GM21576 (cell line): ENCODE measurements around the gene NLRP12.
"Not testable (repeated sequence)": the region's sequence is repeated elsewhere in the genome, so short reads cannot be mapped to it uniquely, and the experiment has no call there.

Experiments used
- ATAC-seq: cut with Tn5 transposase; IDR thresholded peaks from one replicate; pipeline ENCODE4 v1.9.1; 2021; ENCODE audit warnings: mild to moderate bottlenecking, moderate library complexity; ENCODE audit not compliant: unreplicated experiment

Gene NLRP12

DNA sequence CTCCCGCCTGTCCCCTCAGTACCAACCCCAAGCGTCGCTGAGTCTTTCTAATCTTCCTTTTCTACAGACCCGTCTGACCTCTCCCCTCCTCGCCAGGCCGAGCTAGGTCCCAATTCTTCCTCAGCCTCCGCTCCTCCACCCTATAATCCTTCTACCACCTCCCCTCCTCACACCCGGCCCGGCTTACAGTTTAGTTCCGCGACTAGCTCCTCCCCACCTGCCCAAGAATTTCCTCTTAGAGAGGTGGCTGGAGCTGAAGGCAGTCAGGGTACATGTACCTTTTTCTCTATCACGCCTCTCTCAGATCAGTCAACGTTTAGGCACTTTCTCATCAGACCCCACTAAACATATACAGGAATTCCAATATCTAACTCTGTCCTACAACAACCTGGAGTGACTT, 8.7 kb upstream of the NLRP12 start:
- ATAC-seq: not testable (repeated sequence)

DNA sequence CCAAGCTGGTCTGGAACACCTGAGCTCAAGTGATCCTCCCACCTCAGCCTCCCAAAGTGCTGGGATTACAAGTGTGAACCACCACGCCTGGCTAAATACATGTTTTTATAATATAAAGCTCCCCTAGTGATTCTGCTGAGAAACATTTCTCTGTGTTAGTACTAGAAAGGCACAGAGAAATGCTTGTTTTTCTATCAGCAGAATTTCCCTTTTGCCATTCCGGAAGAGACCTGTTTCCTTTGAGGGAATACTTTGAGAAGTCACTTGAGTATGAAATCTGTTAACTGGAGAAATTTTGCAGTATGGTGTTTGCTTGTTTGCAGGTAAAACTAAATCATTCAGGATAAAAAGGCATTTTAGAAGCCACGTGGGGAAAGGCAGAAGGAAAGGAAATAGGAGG, 4.4 kb upstream of the NLRP12 start:
- no peak for ATAC-seq

DNA sequence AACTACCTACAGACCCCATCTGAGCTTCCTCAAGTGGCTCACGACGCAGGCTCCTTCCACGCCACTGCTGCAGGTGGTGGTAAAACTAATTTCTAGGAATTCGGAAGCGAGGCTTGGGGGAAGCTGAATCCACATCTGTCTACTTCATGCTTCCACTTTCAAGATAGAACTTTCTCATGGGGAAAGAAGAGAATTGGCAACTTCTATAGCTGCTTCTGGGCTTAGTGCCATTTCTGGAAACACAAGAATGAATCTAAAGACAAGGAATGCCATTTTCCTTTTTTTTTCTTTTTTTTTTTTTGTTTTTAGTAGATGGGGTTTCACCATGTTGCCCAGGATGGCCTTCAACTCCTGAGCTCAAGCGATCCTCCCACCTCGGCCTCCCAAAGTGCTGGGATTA, 2.8 kb upstream of the NLRP12 start:
- no peak for ATAC-seq

DNA sequence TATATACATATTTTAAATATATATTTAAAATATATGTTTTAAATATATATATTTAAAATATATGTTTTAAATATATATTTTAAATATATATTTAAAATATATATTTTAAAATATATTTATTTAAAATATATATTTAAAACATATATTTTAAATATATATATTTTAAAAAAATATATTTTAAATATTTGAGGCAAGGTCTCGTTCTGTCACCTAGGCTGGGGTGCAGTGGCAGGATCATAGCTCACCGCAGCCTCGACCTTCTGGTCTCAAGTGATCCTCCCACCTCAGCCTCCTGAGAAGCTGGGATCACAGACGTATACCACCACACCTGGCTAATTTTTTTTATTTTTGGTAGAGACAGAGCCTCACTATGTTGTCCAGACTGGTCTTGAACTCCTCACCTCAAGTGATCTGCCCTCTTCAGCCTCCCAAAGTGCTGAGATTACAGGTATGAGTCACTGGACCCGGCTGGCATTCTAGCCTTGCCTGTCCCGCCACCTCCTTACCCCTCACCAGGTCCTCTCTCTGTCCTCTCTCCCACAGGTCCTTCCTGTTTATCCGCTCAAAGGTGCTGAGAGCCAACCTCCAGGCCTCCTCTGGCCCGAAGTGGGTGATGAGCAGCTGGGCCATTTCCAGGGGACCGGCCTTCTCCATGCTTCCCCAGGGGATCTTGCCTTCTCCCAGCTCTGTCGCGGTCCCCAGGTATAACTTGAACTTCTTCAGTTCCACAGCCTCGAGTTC, 564 bp downstream of the NLRP12 start:
- no peak for ATAC-seq

DNA sequence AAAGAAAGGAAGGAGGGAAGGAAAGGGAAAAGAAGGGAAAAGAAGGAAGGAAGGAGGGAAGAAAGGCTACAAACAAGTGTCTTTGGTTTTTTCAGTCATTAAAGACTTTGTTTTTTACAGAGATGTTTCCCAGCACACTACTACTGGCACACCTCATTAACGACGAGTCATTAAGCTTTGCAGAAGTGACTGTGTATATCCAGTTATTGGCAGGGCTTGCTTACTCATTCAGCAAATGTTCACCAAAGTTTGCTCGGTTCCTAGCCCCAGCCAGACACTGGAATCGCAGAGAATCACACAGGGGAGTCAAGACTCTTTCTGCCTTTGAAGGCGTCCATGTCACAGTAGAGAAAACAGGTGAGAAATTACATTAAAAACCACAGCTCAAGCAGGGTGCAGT, 4.3 kb downstream of the NLRP12 start:
- ATAC-seq: no peak

DNA sequence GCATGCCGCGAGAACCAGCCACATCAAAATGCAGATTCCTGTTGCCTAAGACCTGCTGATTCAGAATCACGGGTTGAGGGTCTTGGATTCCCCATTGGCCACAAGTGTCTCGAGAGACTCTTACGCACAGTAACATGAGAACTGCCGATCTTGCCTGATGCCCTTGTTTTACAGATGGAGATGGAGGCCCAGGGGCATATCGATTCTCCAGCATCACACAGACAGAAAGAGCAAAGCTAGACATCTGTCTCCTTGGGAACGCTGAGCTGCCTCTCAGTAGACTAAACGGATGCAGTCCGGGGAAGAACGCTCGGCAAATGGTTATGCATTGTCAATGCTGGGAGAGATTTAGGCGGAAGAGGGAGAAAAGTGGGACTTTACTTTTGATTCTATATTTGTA, 5.4 kb downstream of the NLRP12 start:
- no peak for ATAC-seq

DNA sequence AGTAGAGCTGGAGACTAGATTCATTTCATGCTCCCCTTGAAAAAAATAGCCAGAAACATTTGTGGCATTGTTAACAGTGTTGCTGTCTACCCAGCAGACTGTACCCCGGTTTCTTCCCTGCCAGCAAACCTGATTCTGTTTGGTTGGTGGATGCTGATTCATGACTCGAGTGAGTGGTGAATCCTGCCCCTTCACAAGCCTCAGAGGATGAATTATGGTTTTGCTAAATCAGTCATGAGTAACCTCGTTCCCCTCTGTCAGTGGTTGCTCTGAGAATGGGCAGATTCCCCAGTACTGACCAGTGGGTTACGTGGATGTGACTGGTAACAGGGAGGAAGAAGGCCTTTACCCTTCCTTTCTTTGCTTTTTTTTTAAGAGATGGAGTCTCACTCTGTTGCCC, 10.1 kb downstream of the NLRP12 start:
- ATAC-seq: no peak

DNA sequence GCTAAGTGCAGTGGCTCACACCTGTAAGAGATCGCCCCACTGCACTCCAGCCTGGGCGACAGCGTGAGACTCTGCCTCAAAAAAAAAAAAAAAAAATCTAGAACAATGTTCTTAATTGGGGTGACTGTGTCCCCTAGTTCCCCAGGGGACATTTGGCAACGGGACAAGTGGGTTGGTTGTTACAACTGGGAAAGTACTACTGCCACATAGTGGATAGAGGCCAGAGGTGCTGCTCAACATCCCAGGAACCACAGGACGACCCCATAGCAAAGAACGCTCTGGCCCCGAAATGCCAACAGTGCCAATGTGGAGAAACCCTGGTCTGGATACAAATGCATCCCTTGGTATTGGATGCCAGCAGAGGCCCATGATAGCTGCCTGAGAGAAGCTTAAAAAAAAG, 11.8 kb downstream of the NLRP12 start:
- ATAC-seq: no peak

DNA sequence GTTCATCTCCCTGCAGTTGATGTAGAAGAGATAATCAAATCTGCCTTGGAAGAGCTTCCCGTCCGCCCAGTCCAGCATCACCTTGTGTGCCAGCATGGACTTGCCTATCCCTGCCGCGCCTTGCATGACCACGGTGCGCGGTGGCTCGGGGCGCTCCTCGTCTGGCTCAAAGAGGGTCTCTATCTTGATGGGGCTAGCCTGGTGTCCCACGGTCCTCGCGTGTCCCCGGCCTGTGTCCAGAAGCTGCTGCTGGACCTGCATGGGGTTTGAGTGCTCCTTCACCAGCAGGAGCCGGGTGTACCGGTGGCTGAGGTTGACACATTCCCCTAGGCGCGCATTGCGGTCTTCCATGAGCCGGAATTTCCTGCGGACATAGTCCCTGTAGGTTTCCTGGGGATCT, 13.2 kb downstream of the NLRP12 start:
- ATAC-seq: no peak

DNA sequence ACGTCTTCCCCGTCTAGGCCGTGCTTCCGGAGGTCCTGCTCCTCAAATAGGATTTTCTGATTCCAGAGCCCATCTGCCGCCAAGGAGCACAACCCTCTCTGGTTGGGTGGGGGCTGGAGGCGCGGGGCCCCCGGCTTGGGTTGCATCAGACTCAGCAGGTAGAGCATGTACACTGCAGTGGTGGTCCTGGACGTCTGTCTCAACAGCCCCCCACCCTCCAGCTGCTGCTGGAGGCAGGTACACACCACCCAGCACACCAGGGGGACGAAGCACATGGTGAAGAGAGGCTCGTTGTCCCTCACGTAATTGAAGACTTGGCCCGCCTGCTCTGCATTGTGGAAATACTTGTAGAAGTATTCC, 13.9 kb downstream of the NLRP12 start:
- no peak for ATAC-seq

DNA sequence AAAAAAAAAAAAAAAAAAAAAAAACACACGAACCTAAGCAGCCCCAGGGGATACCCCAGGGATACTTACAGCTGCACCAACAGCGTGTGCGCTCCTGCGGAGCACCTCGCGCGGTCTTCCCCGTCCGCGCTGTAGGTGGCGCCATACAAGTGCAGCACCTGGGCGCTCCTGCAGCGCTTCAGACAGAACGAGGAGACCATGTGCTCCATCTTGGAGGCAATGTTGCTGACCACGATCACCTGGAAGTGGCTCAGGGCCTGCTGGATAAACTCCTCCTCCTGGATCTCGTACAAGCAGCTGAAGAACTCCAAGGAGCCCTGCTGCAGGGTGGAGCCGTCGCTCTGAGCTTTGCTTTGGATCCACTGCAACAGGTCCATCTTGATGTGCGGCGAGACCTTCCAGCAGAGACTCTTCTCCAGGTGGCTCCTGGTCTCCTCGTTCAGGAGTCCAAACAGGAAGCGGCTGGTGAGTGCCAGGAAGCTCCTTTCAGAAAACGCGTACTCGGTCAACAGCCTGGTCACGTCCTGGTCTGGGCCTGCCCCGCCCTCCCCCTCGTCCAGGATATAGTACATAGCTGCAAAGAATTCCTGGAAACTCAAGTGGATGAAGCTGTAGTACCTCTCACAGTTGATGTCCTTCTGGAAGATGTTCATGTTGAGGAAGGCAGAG, 14.5 kb downstream of the NLRP12 start:
- ATAC-seq: no peak

DNA sequence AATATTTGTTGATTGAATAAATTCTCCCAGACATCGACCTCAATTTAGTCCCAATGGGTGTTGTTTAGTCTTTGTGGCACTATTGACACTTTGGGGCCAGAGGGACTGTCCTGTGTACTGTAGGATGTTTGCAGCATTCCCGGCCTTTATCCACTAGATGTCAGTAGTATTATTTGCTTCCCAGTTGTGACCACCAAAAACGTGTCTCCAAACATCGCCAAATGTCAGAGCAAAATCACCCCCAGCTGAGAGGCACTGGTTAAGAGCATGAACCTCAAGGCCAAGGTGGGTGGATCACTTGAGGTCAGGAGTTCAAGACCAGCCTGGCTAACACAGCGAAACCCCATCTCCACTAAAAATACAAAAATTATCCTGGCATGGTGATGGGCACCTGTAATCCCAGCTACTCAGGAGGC, 15.4 kb downstream of the NLRP12 start:
- ATAC-seq: no peak

DNA sequence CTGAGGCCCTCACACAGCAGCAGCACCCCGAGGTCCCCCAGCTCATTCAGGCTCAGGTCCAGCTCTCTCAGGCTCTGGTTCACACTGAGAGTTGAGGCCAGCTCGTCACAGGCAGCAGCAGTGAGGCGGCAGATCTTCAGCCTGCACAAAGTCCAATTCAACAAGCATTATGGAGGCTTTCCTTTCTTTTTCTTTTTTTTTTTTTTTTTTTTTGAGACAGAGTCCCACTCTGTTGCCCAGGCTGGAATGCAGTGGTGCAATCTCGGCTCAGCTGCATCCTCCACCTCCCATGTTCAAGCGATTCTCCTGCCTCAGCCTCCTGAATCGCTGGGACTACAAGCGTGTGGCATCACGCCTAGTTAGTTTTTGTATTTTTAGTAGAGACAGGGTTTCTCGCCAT, 22.9 kb downstream of the NLRP12 start:
- no peak for ATAC-seq

DNA sequence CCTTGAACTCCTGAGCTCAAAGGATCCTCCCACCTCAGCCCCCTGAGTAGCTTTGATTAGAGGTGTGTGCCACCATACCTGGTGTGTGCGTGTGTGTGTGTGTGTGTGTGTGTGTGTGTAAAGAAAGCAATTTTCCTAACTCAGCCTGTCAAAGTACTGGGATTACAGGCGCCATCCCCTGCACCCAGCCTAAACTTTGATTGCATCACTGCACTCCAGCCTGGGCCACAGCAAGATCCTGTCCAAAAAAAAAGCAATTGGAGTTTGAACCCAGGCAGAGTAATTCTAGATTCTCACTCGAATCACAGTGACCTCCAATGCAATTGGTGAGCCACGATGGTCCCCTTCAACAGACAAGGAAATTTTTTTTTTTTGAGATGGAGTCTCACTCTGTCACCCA, 29.1 kb downstream of the NLRP12 start:
- no peak for ATAC-seq

DNA sequence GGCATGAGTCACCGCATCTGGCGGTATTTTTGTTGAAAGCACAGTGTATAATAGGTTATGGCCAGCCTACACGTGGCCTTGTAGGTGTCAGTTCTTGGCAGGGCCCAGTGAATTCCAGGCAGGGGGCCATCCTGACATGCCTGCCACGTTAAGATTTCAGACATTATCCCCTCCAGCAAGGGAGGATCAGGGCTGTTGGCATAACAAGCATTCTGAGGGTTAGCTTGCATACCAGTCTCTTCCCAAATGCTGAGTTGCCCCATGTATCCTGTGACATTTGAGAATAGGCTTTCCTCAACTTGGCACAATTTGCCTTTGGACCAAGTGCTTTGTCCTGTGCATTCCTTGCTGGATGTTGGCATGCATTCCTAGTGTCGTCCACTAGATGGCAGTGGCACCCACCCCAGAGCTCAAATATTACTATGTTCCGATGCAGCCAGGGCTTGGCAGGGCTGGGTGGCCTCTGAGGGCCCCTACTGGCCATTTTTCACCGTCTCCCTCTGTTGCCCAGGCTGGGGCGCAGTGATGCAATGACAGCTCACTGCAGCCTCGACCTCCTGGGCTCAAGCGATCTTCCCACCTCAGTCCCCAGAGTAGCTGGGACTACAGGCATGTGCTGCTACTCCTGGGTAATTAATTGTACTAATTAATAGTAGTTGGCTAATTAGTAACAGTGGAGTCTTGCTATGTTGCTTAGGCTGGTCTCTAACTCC, 31.2 kb downstream of the NLRP12 start:
- ATAC-seq: peak; percentile 88

DNA sequence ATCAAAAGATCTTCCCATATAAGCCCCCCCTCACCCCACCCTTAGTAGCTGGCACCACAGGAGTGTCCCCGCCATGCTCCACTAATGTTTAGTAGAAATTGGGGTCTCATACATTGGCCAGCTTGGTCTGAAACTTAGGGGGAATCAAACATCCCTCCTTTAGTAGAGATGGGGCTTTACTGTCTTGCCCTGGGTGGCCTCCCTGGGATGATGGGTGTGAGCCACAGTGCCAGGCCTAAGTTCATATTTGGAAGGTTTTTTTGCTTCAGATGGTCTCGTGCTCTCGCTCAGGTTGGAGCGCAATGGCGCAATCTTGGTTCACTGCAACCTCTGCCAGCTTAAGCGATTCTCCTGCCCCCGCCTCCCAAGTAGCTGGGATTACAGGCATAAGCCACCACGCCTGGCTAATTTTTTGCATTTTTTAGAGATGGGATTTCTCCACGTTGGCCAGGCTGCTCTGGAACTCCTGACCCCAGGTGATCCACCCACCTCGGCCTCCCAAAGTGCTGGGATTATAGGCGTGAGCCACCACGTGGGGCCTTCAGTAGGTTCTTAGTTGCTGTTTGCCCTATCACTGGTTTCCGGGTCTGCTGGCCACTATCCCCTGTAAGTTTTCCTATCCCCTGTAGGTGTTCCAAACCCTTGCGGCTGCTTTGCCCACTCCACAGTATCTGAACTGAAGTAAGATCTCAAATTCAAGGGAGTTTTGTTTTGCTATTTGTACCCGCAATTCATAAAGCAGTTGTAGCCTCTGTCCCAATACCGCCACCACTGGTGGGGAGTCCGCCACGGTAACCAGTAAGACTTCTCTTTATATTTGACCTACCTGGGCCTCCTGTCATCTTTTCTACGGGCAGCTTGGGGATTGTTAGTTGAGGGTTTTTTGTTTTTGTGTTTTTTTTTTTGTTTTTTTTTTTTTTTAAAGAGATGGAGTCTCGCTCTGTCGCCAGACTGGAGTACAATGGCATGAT, 34.1 kb downstream of the NLRP12 start:
- ATAC-seq: no peak

DNA sequence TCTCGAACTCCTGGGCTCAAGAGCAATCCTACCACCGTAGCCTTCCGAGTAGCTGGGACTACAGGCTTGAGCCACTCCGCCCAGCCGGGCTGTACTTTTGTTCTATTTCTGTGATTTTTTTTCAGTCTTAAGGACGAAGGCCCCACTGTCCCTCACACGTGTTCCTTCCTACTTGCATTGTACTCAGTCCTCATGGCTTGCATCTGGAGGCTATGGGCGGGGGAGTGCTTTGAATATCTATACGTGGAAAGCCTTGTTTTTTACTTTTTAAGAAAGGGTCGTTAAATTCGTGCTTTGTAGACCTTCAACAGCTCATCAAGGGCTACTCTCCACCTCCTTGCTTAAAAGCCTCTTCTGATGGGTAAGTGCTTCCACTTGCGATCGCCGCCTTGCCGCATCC, 36.8 kb downstream of the NLRP12 start:
- ATAC-seq: no peak

DNA sequence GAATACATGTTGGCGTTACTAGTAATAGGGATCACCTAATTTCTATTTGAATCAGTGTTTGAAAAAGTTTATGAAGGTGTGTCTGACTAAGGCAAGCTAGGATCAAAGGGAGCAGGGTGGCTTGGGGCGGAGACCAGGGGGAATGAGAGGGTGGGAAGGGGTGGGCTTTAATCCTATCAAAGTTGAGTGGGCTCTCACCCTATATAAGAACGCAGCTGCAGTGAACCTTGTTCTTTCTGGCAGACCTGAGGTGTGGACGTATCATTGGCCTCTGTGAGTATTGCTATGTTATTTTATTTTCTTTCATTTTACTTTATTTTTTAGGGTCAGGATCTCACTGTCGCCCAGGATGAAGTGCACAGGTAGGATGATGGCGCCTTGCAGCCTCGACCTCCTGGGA, 37.4 kb downstream of the NLRP12 start:
- ATAC-seq: no peak

DNA sequence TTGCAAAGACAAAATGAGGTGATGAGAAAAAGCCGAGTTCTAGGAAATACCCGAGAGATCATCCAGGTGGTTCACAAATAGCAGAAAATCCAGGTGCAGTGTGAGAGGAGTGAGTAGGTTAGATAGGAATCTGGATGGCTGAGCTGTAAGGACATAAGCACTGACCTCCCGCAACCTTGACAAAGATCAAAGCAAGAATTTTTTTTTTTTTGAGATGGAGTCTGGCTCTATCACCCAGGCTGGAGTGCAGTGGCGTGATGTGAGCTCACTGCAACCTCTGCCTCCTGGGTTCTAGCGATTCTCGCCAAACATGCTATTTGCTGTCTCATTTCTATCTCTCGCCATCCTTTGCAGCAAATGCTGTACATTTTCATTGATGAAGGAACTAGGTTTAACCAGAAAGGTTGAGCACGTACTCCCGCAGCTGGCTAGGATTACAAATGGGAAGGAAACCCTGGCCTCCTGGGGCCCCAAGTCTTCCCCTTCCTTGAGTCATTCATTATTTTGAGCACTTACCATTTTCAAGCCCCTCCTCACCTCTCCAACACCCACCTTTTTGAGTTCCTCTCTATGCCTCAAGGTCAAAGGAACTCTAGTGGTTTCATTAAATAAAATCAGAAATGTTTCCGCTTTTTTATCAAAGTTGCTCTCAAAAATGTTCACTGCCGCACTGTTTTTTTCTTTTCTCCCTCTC, 38.8 kb downstream of the NLRP12 start:
- ATAC-seq: no peak

DNA sequence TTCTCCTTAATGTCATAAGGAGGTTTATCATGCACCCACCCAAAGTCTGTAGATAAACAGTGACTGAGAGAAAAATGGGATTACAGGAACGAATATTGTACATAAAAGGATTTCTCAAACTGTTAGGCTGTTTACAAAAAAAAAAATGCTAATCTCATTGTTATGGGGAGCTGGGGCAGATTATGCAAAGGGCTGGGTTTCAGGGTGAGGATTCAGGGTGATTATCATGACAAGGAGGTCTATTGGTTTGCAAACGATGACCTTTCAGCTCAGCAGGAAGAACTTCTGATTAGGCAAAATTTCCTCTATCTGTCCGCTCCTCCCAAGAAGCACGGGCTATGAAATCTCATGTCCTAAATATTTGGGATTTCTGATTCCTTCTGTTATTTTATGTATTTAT, 41.4 kb downstream of the NLRP12 start:
- ATAC-seq: no peak
